Measurements from ENCODE around the gene C1orf167.

C1orf167 gene

GRCh38 chr1:11764519-11764918, 2.5 kb downstream of the C1orf167 start:
- no peak for DNase-seq (ENCODE audit: low spot score)

- DNase-seq (ENCODE audit: low spot score), result no peak
These were observed 3.9 kb downstream of the C1orf167 start for GRCh38 chr1:11765661-11766428.

GRCh38 chr1:11766429-11766776, 4.4 kb downstream of the C1orf167 start:
- DNase-seq (ENCODE audit: low spot score), result no peak

GRCh38 chr1:11767922-11768704, 6.1 kb downstream of the C1orf167 start:
- DNase-seq (ENCODE audit: low spot score), result no peak

GRCh38 chr1:11768821-11769220, 6.8 kb downstream of the C1orf167 start:
- DNase-seq (ENCODE audit: low spot score), result no peak

- DNase-seq (ENCODE audit: low spot score), result no peak
These were observed 7.3 kb downstream of the C1orf167 start for GRCh38 chr1:11769274-11769673.

- DNase-seq (ENCODE audit: low spot score), result no peak
These were observed 8.0 kb downstream of the C1orf167 start for GRCh38 chr1:11770011-11770410.

GRCh38 chr1:11771481-11772043, 9.6 kb downstream of the C1orf167 start:
- DNase-seq (ENCODE audit: low spot score), result no peak

GRCh38 chr1:11772458-11772857, 10.5 kb downstream of the C1orf167 start:
- no peak for DNase-seq (ENCODE audit: low spot score)

GRCh38 chr1:11774753-11775152, 12.8 kb downstream of the C1orf167 start:
- DNase-seq (ENCODE audit: low spot score), result no peak

- DNase-seq (ENCODE audit: low spot score), result no peak
These were observed 15.8 kb downstream of the C1orf167 start for GRCh38 chr1:11777658-11778322.

GRCh38 chr1:11778336-11778735, 16.3 kb downstream of the C1orf167 start:
- DNase-seq (ENCODE audit: low spot score), result no peak

GRCh38 chr1:11778844-11779623, 17.0 kb downstream of the C1orf167 start:
- DNase-seq (ENCODE audit: low spot score), result no peak

- no peak for DNase-seq (ENCODE audit: low spot score)
These were observed 17.9 kb downstream of the C1orf167 start for GRCh38 chr1:11779715-11780379.

GRCh38 chr1:11780380-11781147, 18.6 kb downstream of the C1orf167 start:
- no peak for DNase-seq (ENCODE audit: low spot score)

- no peak for DNase-seq (ENCODE audit: low spot score)
These were observed 19.3 kb downstream of the C1orf167 start for GRCh38 chr1:11781297-11781696.

GRCh38 chr1:11782127-11782708, 20.2 kb downstream of the C1orf167 start:
- no peak for DNase-seq (ENCODE audit: low spot score)

- DNase-seq (ENCODE audit: low spot score), result no peak
These were observed 21.6 kb downstream of the C1orf167 start for GRCh38 chr1:11783556-11783955.

- no peak for DNase-seq (ENCODE audit: low spot score)
These were observed 22.4 kb downstream of the C1orf167 start for GRCh38 chr1:11784256-11784992.
